ENCODE results near the gene GHRH.

GHRH gene

DNA sequence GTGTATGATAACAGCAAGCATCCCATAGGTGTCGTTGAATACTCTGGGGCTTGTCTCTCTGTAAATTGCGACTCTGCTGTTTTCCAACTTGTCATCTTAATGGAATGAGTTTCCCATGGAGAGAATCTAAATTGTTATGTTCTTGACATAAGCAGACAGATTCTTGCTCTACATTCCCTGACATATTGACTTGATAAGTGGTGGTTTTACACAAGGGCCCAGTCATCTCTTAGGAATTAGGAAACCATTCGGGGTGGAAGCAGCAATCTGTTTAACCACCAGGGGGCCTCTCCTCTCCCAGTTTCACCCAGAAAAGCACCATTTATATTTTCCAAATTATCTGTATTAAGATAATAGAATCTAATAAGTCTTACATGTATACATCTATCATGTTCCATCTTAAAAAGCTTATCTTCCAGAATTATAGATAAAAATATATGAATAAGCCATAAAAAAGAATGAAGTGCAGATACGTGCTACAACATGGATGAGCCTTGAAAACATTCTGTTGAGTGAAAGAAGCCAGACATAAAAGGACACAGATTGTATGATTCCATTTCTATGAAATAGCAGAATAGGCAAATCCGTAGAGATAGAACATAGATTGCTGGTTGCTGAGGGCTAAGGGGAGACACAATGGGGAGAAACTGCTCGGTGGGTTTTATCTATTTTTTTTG lies 59.2 kb downstream of the GHRH start:
- no peak for DNase-seq

DNA sequence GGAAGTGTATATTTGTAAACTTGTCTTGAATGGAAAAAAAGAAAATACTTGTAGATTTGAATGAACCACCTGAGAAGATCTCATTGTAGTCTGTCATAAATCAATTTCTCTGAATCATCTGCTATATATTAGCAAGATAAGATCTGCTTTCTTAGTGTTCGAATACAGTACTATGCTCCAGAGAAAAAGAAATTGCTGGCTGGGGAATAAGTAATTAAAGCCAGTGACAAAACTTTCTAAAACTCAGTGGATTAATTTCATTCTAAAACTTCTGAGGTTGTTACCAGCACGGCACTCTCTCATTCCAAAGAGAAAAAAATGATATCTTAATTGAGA lies 59.8 kb downstream of the GHRH start:
- DNase-seq: no peak
